Measurements from ENCODE around the gene DMRT3.

- TF ChIP-seq CTCF (IDR thresholded peaks at IDR 0.05; ENCODE audit: borderline replicate concordance, extremely low read depth, low read length, poor library complexity, severe bottlenecking) (no peak), EZH2 (IDR thresholded peaks at IDR 0.05; ENCODE audit: borderline replicate concordance, low read depth, low read length, severe bottlenecking) (no peak)
Measured at GRCh38 chr9:1024112-1024511, 47.7 kb downstream of the DMRT3 start.
